Astrocyte (in vitro differentiated cells and primary cell): ENCODE data around the gene PMP22.

Experiments used
- CTCF ChIP-seq: IDR thresholded peaks from 2 replicates; pipeline ENCODE4 v1.5.1; 2011; ENCODE audit warnings: low read depth, mild to moderate bottlenecking, inconsistent platforms, low read length, moderate library complexity; ENCODE audit not compliant: insufficient read depth
- EZH2 ChIP-seq: IDR thresholded peaks from 2 replicates; pipeline ENCODE4 v1.6.1; 2012; ENCODE audit warnings: mild to moderate bottlenecking, low read length, inconsistent platforms; ENCODE audit not compliant: insufficient read depth

GRCh38 chr17:15184872-15185624 is 80.1 kb downstream of the PMP22 start:
- TF ChIP-seq CTCF (no peak), EZH2 (no peak)
